Ishikawa (cell line): ENCODE results near the gene MACROD2.

Source experiments
- CEBPB ChIP-seq: IDR thresholded peaks from 2 replicates; pipeline ENCODE4 v1.6.1; 2012
- CREB1 ChIP-seq: IDR thresholded peaks from 2 replicates; pipeline ENCODE4 v1.6.1; 2012; ENCODE audit warnings: low read depth
- EGR1 ChIP-seq: IDR thresholded peaks from 2 replicates; pipeline ENCODE4 v1.6.1; 2012
- EP300 ChIP-seq: IDR thresholded peaks from 2 replicates; pipeline ENCODE4 v1.6.1; 2012; ENCODE audit warnings: borderline replicate concordance
- FOXM1 ChIP-seq: IDR thresholded peaks from 2 replicates; pipeline ENCODE4 v1.6.1; 2012; ENCODE audit warnings: low read depth, borderline replicate concordance
- NFIC ChIP-seq: IDR thresholded peaks from 2 replicates; pipeline ENCODE4 v1.6.1; 2012
- RAD21 ChIP-seq: IDR thresholded peaks from 2 replicates; pipeline ENCODE4 v1.6.1; 2012; ENCODE audit warnings: low read depth
- REST ChIP-seq: IDR thresholded peaks from 2 replicates; pipeline ENCODE4 v1.6.1; 2012; ENCODE audit warnings: low read depth, mild to moderate bottlenecking
- TAF1 ChIP-seq: IDR thresholded peaks from 2 replicates; pipeline ENCODE4 v1.6.1; 2012; ENCODE audit warnings: low read depth, mild to moderate bottlenecking
- TCF12 ChIP-seq: IDR thresholded peaks from 2 replicates; pipeline ENCODE4 v1.6.1; 2012; ENCODE audit warnings: low read depth
- TEAD4 ChIP-seq: IDR thresholded peaks from 2 replicates; pipeline ENCODE4 v1.6.1; 2012
- YY1 ChIP-seq: IDR thresholded peaks from 2 replicates; pipeline ENCODE4 v1.6.1; 2012; ENCODE audit warnings: low read depth
- ZBTB7A ChIP-seq: IDR thresholded peaks from 2 replicates; pipeline ENCODE4 v1.6.1; 2012; ENCODE audit warnings: low read depth
- TF ChIP-seq, protein P1 (sequence below): IDR thresholded peaks from 2 replicates; pipeline ENCODE4 v1.6.1; 2012
- TF ChIP-seq, protein P2 (sequence below): IDR thresholded peaks from 2 replicates; pipeline ENCODE4 v1.6.1; 2012

MACROD2 gene

DNA sequence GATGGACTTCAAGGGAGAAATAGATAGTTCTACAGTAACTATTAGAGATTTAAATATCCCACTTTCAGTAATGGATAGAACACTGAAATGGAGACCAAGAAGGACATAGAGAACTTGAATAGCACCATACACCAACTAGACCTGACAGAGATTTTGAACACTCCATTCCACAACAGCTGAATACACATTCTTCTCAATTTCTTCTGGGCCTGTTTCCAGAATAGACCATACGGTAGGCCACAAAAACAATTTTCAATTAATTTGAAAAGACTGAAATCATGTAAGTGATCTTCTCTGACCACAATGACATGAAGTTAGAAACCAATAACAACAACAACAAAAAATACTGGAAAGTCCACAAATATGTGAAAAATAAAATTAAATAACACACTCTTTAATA is 1321.2 kb downstream of the MACROD2 start:
- no peak for TF ChIP-seq YY1
- TF ChIP-seq TEAD4, result no peak
- TF ChIP-seq NFIC, result no peak
- TF ChIP-seq, protein P1, sequence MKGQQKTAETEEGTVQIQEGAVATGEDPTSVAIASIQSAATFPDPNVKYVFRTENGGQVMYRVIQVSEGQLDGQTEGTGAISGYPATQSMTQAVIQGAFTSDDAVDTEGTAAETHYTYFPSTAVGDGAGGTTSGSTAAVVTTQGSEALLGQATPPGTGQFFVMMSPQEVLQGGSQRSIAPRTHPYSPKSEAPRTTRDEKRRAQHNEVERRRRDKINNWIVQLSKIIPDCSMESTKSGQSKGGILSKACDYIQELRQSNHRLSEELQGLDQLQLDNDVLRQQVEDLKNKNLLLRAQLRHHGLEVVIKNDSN, result no peak
- TF ChIP-seq, protein P2, sequence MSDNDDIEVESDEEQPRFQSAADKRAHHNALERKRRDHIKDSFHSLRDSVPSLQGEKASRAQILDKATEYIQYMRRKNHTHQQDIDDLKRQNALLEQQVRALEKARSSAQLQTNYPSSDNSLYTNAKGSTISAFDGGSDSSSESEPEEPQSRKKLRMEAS, result no peak
- TF ChIP-seq TCF12, result no peak
- TF ChIP-seq CREB1, result no peak
- no peak for TF ChIP-seq EGR1
- no peak for TF ChIP-seq RAD21
- TF ChIP-seq REST, result no peak

- no peak for TF ChIP-seq TAF1
- TF ChIP-seq, protein P2, result no peak
- no peak for TF ChIP-seq CEBPB
- TF ChIP-seq, protein P1, result no peak
- no peak for TF ChIP-seq REST
- no peak for TF ChIP-seq TCF12
- no peak for TF ChIP-seq ZBTB7A
- no peak for TF ChIP-seq EP300
- no peak for TF ChIP-seq EGR1
- TF ChIP-seq FOXM1, result no peak
- TF ChIP-seq CREB1, result no peak
- TF ChIP-seq RAD21, result no peak
- TF ChIP-seq TEAD4, result no peak
Measured at GRCh38 chr20:15317546-15318232, 1322.4 kb downstream of the MACROD2 start.

GRCh38 chr20:15318682-15319081 is 1323.4 kb downstream of the MACROD2 start:
- TF ChIP-seq REST (no peak), NFIC (no peak), EP300 (no peak), FOXM1 (no peak), RAD21 (no peak), CREB1 (no peak), ZBTB7A (no peak), YY1 (no peak), TAF1 (no peak), EGR1 (no peak), TCF12 (no peak), CEBPB (no peak), TEAD4 (no peak)
- TF ChIP-seq, protein P2, result no peak
- TF ChIP-seq, protein P1, result no peak

GRCh38 chr20:15319439-15319838 is 1324.1 kb downstream of the MACROD2 start:
- TF ChIP-seq TAF1 (no peak), EGR1 (no peak), ZBTB7A (no peak), FOXM1 (no peak), NFIC (no peak), CREB1 (no peak), EP300 (no peak), TCF12 (no peak), RAD21 (no peak), TEAD4 (no peak), CEBPB (no peak), REST (no peak), YY1 (no peak)
- TF ChIP-seq, protein P2, result no peak
- TF ChIP-seq, protein P1, result no peak
